SKM-1 treated with dmso at 0.1 percent for 144 hours (cell line): ENCODE results near the gene CALML6.
"Not testable (repeated sequence)": the region's sequence is repeated elsewhere in the genome, so short reads cannot be mapped to it uniquely, and the experiment has no call there.

Source experiments
- DNase-seq: peaks from one replicate; lab custom pipeline; 2025; ENCODE audit not compliant: unreplicated experiment; lab: John Stamatoyannopoulos, UW

Gene CALML6, protein sequence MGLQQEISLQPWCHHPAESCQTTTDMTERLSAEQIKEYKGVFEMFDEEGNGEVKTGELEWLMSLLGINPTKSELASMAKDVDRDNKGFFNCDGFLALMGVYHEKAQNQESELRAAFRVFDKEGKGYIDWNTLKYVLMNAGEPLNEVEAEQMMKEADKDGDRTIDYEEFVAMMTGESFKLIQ

DNA sequence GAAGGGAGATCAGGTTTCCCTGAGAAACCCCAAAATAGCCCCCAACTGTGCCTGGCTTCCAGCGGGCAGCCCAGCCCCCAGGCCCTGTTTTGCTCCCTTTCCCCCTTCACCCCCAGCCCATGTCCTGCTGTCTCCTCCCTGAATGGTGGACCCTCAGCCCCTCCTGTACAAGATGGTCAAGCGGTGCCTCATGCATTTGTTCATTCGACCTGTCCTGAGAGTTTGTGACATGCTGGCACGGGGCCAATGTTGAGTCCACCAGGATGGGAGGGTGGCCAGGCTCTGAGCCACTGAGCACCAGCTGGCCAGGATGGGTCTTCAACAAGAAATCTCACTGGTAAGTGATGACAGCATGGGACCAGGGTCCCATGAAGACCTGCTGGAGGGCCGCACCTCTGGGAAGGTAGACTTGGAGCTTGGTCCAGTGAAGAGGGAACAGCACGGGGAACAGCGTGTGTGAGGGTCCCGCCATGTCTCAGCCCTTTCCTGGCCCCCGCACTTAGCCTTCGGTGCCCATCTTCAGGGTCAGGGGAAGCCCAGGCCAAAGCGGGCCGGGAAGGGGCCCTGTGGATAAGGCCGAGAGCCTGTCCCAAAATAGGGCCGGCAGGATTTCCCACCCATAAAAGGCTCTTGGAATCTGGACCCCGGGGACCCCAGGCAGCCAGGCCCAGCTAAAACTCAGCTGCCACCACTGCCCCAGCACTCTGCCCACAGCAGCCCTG is at the start of gene CALML6:
CALML6 (plus strand) TSS at position 290 of the 722 bp plus-strand sequence; CDS start at position 311, 21 bp downstream.
- no peak for DNase-seq

DNA sequence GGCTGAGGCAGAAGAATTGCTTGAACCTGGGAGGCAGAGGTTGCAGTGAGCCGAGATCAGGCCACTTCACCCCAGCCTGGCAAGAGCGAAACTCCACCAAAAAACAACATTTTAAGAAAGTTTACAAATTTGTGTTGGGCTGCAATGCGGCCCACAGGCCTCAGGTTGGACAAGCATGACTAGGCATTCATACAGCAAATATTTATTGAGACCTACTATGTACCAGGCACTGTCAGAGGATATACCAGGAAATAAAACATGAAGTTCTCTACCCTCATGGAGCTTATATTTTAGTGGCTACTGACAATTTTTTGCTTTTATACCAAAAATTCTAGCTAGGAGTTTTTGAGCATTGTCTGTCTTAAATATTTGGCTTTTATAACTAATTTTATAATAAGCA is 47.9 kb upstream of the CALML6 start:
- no peak for DNase-seq

DNA sequence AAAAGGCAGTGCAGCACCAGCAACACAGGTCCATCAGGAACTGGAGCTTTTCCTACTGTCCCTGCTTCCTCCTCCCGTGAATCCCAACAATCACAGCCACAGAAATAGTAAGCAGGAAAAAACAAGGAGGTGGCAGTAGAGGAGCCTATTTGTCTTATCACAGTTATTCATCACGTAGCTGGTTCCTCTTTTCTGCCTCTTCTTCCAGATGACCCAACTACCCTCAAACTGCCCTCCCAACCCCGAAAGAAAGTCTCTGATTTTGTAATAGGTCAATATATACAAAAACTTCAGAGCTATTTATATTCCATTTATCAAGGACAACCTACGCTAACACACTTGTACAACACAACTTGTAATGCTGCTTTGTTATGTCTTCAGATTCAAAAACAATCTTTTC is 45.6 kb upstream of the CALML6 start:
- peak; percentile 45 for DNase-seq

DNA sequence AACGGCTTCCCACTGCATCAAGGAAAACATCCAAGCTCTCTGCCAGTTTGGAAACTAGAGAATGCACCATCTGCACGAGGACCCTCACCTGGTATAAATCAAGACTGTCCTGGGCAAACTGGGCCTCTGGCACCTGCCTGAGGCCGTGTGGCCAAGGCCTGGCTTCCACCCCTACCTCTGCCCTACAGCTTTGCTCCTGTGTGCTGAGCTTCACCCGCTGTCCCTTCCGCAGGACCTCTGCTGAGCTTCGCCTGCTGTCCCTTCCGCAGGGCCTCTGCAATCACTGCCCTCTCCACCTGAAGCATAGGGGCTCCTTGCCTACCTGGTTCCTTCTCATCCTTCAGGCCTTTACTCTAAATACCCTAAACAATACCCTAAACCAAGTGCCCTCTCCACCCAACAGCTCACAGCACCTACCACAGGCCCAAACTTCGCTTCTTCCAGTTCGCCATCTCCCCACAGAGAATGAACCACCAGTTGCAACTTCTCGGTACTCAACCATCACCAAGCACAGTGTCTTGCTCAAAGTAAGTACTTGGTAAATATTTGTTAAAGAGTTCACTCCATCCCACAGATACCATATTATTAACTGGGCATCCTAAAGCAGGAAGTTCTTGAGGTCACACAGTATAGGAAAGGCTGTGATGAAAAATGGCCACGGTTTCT is 42.6 kb upstream of the CALML6 start:
- no peak for DNase-seq

DNA sequence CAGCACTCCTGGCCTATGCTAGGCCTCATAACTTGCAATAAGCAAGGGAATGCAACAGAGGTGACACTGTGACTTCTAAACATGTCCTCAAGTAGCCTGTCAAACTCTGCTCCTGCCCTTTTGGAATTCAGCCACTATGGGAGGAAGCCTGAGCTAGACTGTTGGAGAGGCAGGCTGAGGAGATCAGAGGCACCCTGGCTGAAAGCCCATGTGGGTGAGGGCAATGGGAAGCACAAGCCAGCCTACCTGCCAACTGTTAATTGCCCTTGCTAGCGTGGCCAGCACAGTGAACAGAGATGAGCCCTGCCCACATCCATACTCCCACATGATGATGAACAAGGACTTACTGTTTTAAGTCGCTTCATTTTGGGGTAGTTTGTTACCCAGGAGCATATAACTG is 41.9 kb upstream of the CALML6 start:
- no peak for DNase-seq

DNA sequence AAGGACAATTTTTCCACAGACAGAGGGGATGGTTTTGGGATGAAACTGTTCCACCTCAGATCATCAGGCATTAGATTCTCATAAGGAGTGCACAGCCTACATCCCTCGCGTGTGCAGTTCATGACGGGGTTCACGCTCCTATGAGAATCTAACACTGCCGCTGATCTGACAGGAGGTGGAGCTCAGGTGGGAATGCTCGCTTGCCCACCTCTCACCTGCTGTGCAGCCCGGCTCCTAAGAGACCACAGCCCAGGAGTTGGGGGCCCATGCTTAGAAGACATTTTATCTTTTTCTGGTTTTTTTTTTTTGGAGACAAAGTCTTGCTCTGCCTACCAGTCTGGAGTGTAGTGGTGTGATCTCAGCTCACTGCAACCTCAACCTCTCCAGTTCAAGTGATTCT is 40.2 kb upstream of the CALML6 start:
- no peak for DNase-seq

DNA sequence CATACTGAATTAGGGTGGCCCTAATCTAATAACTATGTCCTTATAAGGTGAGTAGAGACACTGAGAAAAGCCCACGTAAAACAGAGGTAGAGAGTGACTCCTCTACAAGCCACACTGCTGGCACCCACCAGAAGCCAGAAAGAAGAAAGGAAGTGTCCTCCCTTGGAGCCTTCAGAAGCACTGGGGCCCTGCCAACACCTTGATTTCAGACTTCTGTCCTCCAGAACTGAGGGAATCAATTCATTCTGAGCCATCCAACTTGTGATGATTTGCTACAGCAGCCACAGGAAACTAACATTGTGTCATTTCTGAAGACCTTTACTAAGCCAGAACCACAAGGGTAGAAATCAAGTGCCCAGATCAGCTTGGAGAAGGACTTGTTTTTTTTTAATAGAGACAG is 39.1 kb upstream of the CALML6 start:
- DNase-seq: no peak

DNA sequence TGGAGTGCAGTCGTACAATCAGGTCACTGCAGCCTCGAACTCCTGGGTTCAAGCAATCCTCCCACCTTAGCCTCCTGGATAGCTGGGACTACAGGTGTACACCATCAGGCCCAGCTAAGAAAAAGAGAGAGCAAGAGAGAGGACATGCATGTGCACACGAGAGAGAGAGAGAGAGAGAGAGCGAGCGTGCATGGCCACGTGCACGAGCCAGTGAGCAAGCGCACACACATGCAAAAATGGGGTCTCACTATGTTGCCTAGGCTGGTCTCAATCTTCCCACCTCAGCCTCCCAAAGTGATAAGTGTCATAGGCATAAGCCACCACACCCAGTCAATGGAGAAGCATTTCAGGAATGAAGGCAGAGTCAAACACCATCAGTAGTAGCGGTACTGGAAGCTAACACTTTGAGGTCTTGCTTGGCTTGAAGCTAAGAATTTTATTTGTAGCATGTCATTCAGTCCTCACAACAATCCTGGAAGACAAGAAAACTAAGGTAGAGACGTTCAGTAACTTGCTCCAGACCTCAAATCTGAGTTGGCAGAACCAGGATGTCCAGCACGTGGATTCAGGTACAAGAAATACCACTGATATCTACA is 38.6 kb upstream of the CALML6 start:
- DNase-seq: no peak

DNA sequence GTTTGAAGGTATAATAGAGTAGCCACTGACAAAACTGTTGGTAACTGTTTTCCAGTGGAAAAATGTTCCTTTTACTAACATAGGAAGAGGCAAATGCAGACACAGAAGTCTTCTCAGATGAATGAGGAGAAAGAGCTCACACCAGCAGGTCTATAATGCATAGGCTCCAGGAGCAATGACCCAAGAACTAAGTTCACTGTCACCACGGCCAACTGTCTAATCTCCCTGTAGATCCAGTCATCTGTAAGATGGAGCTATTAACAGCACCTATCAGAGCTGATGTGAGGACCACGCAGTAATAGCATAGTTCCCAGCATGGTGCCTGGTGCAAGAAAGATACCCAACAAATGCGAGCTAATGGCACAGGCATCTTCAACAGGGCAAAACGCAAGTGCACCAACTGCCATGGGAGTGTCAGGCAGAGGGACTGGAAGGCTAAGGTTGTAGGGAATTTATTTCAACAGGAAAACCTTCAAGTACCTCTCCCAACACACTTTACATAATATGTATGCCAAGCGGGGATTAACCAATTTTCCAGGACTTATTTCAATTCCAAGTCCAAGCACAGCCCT is 37.1 kb upstream of the CALML6 start:
- DNase-seq: no peak

DNA sequence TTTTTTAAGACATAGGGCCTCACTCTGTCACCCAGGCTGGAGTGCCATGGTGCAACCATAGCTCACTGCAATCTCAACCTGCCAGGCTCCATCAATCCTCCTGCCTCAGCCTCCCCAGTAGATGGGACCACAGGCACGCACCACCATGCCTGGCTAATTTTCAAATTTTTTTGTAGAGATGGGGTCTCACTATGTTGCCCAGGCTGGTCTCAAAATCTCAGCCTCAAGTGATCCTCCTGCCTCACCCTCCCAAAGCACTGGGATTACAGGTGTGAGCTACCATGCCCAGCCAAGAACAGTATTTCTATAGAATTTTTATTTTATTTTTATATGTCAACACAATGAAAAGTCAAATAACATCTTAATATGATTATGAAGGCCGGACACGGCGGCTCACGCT is 35.1 kb upstream of the CALML6 start:
- DNase-seq: no peak

DNA sequence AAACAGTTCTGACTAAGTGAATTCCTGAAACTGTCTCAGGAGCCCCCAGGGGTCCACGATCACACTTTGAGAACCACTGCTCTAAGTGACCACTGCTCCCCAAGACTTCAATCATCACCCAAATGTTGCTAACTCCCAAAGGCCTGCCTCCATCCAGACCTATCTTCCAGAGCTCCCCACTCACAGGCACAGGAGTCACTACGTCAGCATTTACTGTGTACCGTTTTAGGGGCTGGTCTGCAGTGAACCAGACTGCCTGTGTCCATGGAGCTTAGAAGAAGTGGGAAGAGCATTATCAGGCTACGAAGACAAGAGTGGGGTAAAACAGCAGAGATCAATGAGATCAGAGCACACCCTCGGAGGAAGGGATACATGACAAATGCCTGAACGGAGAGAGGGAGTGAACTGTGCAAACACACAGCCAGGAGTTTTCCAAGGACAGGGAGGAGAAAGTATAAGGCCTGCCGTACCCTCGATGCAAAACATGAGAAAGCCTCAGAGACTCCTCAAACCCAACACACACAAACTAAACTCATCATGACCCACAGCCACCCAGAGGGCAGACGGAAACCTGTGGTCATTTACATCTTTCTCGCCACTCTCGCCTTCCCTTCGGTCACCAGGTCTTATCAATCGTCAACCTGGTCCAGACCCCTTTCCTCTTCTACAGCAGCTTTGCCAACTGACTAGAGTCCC is 34.3 kb upstream of the CALML6 start:
- DNase-seq: no peak

DNA sequence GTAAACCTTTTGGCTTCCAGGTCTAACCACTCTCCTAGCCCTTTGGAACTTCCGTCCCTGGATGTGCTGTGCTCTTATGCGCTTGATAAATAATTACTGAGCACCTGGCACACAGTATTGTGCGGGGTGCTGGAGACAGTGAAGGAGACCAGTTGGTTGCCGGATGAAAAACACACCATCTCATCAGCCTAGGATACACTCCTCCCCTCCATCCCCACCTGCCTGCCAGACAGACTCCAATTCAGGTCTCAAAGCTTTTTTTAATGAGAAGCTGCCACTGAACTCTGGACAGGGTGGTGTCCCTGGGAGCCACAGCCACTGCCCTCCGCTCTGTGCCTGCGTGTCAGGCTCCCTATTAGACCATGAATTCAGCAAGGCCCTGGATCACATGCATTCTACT is 33.3 kb upstream of the CALML6 start:
- no peak for DNase-seq

DNA sequence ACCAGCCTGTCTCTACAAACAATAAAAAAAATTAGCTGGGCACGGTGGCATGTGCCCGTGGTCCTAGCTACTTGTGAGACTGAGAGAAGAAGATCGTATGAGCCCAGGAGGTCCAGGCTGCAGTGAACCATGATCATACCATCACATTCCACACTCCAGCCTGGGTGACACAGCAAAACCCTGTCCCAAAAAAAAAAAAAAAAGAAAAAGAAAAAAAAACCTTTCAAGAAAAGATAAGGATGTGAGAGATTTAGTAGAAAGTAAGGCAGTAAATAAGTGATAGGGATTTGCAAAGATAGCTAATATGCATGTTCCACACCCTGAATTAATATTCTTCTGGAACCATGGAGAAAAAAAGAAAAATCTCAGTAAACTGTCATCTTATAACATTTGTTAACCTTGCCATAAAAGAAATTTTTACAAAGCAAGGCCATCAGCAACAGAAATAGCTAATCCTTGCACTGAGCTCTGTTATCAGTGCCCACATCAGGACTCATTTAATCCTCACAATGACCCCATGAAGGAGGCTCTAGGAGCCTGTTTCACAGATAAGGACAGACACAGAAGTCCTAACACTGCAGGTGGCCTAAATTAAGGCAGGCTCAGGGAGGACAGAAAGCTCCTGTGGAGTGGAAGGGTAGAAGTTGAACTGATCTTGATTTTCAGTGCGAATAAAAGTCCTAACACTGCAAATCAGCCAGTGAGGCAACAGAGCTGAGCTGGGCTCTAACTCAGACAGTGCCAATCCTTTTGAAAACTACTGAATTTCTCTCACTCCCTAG is 31.8 kb upstream of the CALML6 start:
- DNase-seq: no peak

DNA sequence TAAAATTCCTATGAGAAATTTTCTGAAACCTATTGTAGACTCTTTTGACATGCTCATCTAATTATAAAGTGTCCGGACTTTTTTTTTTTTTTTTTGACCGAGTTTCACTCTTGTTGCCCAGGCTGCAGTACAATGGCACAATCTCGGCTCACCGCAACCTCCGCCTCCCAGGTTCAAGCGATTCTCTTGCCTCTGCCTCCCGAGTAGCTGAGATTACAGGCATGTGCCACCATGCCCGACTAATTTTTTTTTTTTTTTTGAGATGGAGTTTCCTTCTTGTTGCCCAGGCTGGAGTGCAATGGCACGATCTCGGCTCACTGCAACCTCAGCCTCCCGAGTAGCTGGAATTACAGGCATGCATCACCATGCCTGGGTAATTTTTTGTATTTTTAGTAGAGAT is 31.2 kb upstream of the CALML6 start:
- DNase-seq: not testable (repeated sequence)

DNA sequence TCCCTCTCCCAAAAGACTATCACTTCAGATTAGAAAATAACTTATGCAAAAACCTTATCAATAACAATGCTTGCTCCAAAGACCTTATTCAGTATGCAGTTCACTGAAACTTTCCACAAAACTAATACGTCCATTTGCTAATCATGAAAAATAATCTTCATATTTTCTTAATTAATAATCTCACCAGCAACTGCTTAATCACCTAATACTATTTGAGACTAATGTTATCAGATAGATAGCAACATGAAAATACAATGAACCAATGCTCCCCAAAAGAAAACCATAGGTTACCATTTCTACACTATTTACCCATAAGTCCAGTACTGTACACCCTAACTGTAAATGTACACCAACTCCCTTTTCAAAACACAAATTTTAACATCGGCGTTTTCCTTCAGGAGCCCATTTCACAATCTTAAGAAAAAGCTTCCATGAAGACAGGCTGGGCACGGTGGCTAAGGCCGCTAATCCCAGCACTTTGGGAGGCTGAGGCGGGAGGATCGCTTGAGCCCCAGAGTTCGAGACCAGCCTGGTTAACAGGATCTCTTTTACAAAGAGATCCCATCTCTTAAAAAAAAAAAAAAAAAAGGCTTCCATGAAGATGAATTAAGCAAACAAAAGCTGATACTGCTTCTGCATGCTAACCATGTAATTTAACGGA is 25.8 kb upstream of the CALML6 start:
- no peak for DNase-seq

DNA sequence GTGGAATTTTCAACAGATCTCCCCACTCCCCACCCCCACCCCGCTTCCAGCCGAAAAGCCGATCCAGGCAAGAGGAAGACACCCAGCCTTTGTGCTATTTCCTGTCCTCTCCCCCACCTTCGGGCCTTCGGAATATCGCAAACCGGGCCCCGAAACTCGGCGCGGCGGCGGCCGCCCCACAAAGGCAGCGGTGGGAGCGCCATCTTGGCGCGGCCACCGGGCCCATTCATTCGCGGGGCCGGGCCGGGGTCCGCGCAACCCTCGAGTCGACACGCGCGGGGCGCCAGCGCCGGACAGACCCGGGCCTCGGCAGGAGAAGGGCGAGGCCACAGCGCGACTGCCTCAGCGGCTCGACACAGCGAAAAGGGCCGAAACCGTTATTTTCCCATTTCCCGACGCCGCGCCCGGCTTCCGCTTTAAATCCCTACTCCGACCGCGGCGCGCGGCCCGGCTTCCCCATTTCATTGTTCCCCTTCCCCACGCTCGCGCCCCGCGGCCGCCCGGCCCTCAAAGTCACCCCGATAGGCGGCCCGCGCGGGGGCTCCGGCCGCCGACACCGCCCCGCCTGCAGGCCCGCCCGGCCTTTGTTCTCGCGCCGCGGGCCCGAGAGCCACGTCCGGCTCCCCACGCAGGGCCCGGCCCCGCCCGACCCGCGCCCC is 25.1 kb upstream of the CALML6 start:
- DNase-seq: peak; percentile 79

DNA sequence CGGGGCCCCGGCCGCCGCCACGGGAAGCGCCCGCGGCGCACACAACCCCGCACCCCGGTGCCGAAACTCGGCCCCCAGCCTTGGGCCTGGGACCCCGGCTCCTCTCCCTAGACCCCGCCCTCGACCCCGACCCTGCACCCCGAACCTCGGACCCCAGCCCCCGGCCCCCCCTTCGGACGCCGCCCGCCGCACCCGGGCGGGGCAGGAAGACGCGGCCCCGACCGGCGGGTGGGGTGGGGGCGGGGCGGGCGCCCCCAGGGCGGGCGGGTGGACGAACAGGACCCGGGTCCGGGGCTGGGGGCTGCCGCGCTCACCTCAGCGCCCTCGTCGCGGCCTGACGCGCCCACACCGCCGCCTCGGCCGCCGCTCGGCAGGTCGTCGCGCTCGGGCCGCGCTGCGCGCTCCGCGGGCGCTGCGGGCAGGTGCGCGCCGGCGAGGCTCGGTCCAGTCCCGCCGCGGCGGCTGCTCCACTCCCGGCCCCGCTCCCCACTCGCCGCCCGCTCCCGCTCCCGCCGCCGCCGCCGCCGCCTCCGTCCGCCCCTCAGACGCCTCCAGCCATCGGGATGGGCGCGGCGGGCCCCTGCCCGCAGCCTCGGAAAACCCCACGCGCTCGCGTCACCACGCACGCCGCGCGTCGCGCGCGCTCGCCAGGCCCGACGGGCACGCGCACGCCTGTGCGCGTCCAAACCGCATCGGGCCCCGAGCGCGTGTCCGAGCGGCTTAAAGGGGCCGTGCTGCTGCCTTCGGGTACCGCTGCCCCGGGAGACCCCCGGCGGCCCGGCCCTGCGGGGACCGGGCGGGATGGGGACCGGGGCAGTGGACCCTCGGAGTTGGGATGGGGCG is 24.3 kb upstream of the CALML6 start, which contains the start of gene GNB1:
GNB1 (minus strand) TSS at position 582 of the 843 bp plus-strand sequence. CDS start 65,634 bp downstream, outside the sequence.
- DNase-seq: peak; percentile 77
